ENCODE data around the gene TNFRSF1B. TPM values are rescaled to one million over a fixed set of nuclear protein-coding genes. Genes with fewer than 3 reads are reported as not detected.
A peak's percentile ranks its signal among the peaks of the same experiment; 100 is the strongest.

Gene TNFRSF1B
- total RNA-seq, 1 donor from 2014 or later = 13.7 TPM

DNA sequence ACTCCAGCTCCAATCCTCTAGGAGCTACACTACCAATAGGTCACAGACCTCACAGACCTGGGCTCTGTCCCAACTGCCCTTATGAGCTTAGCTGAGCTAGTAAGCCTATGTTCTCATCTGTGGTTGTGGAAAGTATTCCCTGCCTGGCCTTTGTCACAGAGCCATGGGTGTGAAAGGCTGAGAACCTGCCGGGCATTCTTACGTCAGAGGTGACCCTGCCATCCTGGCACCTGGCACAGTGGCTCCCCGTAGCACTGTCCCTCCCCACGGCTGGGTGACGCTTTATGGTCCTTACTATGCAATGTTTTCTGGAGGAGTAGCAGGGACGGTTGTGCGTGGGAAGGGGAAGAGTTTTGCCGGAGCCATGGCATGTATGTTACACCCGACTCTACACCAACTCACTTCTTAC is 3.5 kb downstream of the TNFRSF1B start:
- DNase-seq = no peak
- peak; percentile 19 for ATAC-seq (ENCODE audit: poor library complexity)
- intact Hi-C loops (cut with DNase I) = no loop called here

DNA sequence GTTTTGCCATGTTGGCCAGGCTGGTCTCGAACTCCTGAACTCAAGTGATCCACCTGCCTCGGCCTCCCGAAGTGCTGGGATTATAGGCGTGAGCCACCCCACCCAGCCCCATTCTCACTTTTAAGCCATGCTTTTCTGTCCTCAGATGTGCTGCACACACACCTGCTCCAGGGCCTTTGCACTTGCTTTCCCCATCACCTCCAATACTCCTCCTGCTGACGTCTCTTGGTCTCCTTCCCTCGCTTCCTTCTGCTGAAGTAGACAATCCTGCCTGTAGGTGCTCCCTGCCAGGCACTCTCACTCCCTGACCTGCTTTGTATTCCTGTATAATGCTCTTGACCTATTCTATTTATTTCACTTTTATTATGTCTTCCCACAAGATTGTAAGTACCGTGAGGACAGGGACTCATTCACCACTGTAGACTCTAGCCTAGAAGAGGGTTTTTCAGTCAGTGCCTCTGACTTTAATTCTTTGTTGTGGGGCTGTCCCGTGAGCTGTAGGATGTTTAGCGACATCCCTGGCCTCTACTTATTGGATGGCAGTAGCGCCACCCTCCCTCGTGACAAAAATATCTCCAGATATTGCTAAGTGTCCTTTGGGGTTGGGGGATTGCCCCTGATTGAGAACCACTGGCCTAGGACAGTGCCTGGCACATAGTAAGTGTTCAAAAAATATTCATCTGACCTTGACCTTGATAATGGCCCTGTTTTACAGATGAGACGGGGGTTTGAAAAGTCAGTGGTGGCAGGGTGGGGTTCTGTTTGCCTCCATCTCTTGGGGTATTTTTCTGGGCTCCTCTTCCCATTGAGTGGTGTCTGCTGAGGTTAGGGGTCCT is 4.6 kb downstream of the TNFRSF1B start:
- ATAC-seq (ENCODE audit: poor library complexity) = no peak
- intact Hi-C loops (cut with DNase I) = no loop called here
- DNase-seq = no peak

DNA sequence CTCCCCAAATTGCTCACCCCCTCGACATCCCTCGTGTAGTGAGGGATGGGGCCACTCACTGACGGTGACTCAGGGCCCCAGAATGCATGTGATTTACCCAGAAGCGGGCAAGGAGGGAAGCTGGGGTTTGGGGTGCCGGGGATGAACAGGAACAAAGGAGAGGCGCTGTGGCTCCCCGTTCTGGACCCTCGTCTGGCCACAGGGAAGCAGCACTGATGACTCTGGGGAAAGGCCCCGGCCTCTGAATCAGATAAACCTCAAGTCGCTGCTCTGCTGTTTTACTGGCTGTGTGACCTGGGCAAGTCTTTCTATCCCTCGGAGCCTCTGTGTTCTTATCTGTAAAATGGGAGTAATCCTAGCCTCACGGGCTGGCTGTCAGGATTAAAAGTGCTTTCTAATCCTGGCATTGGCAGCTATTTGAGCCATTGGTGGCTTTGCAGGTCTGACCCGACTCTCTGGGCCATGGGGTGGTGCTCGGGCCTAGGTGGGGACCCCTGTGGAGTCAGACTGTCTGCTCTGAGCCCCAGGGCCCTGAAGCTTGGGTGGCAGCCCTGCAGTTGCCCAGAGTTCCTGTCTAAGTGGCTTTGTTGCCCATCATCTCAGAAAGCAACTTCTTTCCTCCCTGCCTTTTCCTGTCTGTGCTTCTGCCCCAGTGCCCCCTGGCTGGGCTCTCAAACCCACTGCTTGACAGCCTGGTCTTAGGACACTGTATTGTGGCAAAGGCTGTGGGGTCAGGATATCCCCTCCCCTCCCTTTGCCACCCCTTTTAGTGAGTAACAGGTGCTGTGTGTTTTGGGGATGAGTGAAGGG is 5.5 kb downstream of the TNFRSF1B start:
- no peak for DNase-seq
- ATAC-seq (ENCODE audit: poor library complexity) = no peak
- intact Hi-C loops (cut with DNase I) = no loop called here

GRCh38 chr1:12173041-12173509 is 6.3 kb downstream of the TNFRSF1B start:
- no peak for DNase-seq
- ATAC-seq (ENCODE audit: poor library complexity) = no peak
- intact Hi-C loops (cut with DNase I) = no loop called here

DNA sequence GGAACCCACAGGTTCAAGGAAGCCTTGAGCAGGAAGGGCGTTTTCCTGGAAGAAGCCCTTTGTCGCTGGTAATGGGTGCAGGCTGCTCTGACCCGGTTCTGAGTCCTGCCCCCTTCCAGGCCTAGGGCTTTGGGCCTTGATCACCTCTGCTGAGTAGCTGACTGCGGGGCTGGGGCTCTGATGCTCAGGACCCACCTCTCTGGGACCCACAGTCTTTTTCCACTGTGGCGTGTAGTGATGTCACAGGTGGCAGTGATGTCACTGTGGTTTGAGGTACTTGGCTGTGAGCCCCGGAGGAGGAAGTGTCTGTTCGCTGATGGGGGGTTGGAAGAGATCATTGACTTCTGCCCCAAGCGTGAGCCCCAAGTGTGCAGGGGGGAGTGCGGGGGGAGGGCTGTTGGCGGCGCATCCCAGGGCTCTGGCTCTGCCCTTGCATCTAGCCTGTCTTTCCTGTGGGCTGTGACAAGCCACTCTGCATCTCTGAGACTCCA is 6.9 kb downstream of the TNFRSF1B start:
- peak; percentile 16 for ATAC-seq (ENCODE audit: poor library complexity)
- DNase-seq = peak; percentile 71
- intact Hi-C loops (cut with DNase I) = no loop called here

- ATAC-seq (ENCODE audit: poor library complexity) (peak; percentile 36), DNase-seq (peak; percentile 87)
- intact Hi-C loops (cut with DNase I) = no loop called here
Observed at GRCh38 chr1:12174924-12175810, 8.4 kb downstream of the TNFRSF1B start.

DNA sequence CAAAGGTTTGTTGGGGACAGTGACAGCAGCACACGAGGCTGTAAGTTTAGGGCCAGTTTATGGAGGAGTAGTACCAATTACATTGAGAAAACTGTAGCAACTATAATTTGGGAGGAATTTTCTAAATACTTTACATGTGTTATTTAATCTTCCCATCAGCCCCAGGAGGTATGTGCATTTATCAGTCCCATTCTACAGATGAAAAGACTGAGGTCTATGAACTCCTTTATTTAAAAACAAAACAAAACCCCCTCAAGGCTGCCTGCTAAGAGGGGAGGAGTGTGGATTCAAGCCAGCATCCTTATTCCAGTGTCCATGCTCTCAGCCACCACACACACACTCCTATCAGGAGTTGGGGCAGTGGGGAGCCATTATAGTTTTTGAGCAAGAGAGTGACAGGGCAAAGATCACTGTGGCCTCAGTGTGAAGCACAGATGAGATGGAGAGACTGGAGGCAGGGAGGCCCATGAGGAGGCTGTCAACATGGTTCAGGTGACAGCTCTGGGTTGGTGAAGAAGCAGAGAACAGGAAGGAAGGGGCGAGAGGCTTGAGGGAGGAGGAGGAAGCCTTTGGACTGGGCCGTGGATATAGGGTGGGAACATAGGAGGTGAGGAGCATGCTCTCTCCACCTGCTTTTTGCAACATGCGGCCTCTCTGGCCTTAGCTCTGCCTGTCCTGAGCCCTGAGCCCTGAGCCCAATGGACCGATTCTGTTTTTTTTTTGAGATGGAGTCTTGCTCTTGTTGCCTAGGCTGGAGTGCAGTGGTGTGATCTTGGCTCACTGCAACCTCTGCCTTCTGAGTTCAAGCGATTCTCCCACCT is 9.7 kb downstream of the TNFRSF1B start:
- intact Hi-C loops (cut with DNase I) = no loop called here
- DNase-seq = no peak
- ATAC-seq (ENCODE audit: poor library complexity) = no peak

DNA sequence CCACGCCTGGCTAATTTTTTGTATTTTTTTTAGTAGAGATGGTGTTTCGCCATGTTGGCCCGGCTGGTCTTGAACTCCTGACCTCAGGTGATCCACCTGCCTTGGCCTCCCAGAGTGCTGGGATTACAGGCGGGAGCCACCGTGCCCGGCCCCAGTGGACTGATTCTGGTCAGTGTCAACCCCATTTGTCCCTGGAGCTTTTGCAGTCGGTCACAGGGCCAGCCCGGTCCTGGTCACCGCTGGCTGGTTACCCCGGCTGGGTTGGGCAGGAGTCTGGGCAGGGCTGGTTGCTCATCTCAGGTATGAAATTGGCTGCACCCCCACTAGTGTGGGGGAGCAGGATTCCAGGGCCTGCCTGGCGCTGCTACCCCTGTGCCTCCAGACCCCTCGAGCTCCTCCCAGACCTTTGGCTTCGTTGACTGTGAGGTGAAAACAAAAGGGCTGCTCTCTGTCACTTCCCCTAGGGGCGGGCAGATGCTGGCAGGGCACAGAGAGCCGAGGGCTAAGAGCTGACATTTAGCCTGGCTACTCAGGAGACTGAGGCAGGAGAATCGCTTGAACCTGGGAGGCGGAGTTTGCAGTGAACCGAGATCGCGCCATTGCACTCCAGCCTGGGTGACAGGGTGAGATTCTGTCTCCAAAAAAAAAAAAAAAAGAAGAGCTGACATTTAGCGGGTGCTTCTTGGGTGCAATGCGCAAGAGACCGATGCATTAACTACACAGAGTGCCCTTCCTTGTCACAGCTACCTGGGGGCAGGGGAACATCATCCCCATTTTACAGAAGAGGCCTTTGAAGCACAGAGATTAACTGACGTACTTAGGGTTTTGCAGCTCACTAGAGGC is 10.6 kb downstream of the TNFRSF1B start:
- ATAC-seq (ENCODE audit: poor library complexity) (no peak), DNase-seq (no peak)
- intact Hi-C loops (cut with DNase I) = no loop called here

GRCh38 chr1:12177999-12178441 is 11.2 kb downstream of the TNFRSF1B start:
- ATAC-seq (ENCODE audit: poor library complexity) (peak; percentile 30), DNase-seq (peak; percentile 88)
- intact Hi-C loops (cut with DNase I) = no loop called here

DNA sequence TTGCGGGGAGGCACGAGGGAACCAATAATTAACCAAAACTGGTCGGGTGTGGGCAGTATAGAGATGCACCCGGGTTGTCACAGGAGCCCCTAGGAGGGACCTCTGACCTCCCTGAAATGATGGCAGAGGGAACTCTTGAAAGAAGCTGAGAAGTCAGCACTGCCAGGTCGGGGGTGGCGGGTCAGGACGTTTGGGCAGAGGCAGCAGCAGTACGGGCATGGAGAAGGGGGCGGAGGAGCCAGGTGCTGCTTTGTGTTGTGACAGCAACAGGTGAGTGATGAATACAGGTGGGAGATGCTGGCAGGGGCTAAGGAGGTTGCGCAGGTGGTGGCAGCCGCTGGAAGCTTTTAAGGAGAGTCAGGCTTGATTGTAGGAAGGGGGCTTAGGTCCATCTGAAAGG is 11.7 kb downstream of the TNFRSF1B start:
- DNase-seq = no peak
- no peak for ATAC-seq (ENCODE audit: poor library complexity)
- intact Hi-C loops (cut with DNase I) = no loop called here

DNA sequence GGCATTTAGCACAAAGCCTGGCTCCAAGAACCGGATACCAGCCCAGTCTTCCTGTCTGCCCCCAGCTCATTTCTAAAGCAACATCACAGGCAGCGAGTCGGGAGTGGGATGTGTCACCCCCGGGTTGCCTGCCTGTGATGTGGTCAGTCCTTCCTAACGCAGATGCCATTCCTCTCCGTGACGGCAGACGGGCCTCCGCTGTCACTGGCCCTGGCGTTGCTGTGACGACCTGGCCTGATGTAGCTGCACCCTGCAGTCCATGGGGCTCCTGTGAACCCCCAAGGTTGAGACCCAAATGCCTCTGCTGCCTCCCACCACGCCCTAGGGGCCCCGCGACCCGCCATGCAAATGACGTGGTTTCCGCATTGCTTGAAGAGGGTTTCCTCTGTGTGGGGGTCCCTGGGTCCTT is 12.3 kb downstream of the TNFRSF1B start:
- DNase-seq = no peak
- ATAC-seq (ENCODE audit: poor library complexity) = no peak
- intact Hi-C loops (cut with DNase I) = no loop called here

GRCh38 chr1:12179676-12180075 is 12.9 kb downstream of the TNFRSF1B start:
- ATAC-seq (ENCODE audit: poor library complexity) = no peak
- intact Hi-C loops (cut with DNase I) = no loop called here

GRCh38 chr1:12180315-12180714 is 13.5 kb downstream of the TNFRSF1B start:
- DNase-seq (peak; percentile 83), ATAC-seq (ENCODE audit: poor library complexity) (peak; percentile 18)
- intact Hi-C loops (cut with DNase I) = no loop called here

More at GRCh38 chr1:12179676-12180075, 12.9 kb downstream of the TNFRSF1B start:
- no peak for DNase-seq

GRCh38 chr1:12180903-12181302 is 14.1 kb downstream of the TNFRSF1B start:
- intact Hi-C loops (cut with DNase I) = no loop called here
- no peak for ATAC-seq (ENCODE audit: poor library complexity)
- DNase-seq = no peak

- no peak for DNase-seq
- no peak for ATAC-seq (ENCODE audit: poor library complexity)
- intact Hi-C loops (cut with DNase I) = no loop called here
Observed at GRCh38 chr1:12181568-12181967, 14.8 kb downstream of the TNFRSF1B start.

DNA sequence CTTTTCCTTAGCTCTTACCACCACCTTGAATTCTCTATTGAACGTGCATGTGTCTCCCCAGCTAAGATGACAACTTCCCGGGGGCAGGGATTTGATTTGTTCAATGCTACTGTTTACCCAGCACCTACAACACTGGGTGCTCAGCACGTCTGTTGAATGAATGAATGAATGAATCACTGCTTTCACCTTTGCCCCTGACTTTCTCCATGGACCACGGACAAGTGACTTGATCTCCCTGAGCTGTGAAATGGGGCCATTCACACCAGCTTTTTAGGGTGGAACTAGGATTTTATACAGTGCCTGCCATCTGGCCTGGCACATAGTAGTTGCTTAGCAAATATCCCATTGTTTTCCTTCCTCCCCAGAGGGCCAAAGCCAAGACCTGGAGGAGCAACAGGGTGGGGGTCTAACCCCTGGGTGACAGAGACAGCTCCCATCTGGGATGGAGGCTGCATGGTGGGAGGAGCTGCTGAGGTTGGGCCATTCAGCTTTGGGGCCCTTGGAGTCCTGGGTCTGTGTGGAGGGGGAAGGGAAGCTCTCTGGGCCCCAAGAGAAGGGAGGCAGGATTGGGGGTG is 15.7 kb downstream of the TNFRSF1B start:
- no peak for ATAC-seq (ENCODE audit: poor library complexity)
- intact Hi-C loops (cut with DNase I) = no loop called here
- no peak for DNase-seq
